GM12891 (cell line): Measurements from ENCODE around the gene PDZK1IP1.

ENCODE experiments used
- DNase-seq: peaks from one replicate; pipeline ENCODE4 v3.0.0; 2011; ENCODE audit warnings: low spot score; ENCODE audit not compliant: insufficient read length
- FAIRE-seq: peaks from 2 replicates; lab custom pipeline; 2011; peaks lifted over from hg19 to GRCh38; lab: Jason Lieb, UNC
- PAX5 ChIP-seq: IDR thresholded peaks from 2 replicates; pipeline ENCODE4 v1.6.1; 2011; ENCODE audit warnings: low read length, moderate library complexity, mild to moderate bottlenecking; ENCODE audit not compliant: insufficient read depth, severe bottlenecking
- POLR2A ChIP-seq: IDR thresholded peaks from 2 replicates; pipeline ENCODE4 v1.6.1; 2011; ENCODE audit warnings: low read depth, low read length, control low read depth
- POLR2AphosphoS5 ChIP-seq: IDR thresholded peaks from 2 replicates; pipeline ENCODE4 v1.6.1; 2011; ENCODE audit warnings: low read depth, low read length, control low read depth
- POU2F2 ChIP-seq: IDR thresholded peaks from 2 replicates; pipeline ENCODE4 v1.6.1; 2011; ENCODE audit warnings: low read depth, mild to moderate bottlenecking, control low read depth, low read length, moderate library complexity
- SPI1 ChIP-seq: IDR thresholded peaks from 2 replicates; pipeline ENCODE4 v1.6.1; 2011; ENCODE audit warnings: low read depth, low read length, control low read depth
- TAF1 ChIP-seq: IDR thresholded peaks from 2 replicates; pipeline ENCODE4 v1.6.1; 2011; ENCODE audit warnings: low read depth, low read length, control low read depth

The PDZK1IP1 gene

GRCh38 chr1:47223921-47224675, 34.3 kb upstream of the PDZK1IP1 start:
- FAIRE-seq (no peak), DNase-seq (no peak)
- TF ChIP-seq TAF1 (no peak), POLR2AphosphoS5 (no peak), POU2F2 (no peak), SPI1 (no peak), PAX5 (no peak), POLR2A (no peak)

DNA sequence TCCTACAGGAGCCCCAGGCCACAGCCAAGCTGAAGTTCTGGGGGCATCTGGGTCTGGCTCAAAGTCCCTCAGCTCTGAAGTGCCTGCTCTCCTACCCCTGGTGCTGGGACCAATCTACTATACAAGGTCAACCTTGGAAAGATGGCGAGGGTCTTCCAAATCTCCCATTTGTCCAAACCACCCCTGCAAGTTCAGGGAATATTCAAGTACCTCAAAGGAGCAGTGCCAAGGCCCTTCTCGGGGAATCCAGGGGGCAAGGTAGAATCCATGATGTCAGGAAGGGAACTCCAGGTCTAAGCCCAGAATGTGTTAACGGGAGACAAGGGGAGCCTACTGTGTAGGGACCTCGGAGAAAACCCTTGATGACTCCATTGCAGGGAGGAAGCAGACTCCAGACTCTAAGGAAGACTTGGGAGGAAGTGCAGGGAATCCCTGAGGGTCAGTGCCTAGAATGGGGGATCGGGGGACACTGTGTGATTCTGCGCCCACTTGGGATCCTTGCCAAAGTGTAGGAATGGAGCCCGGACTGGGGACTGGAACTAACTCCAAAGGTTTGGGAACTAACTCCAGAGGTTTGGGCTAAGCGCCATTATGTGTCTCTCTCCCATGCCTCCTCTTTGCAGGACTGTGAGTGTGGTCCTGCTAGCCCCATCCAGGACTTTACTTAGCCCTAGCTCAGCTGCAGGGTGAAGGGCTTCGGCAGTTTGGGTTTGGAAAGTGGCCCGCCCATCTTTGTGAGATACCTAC, 33.5 kb upstream of the PDZK1IP1 start:
- TF ChIP-seq TAF1 (no peak), PAX5 (no peak), POLR2A (no peak), POU2F2 (no peak), SPI1 (no peak), POLR2AphosphoS5 (no peak)
- DNase-seq, result no peak
- no peak for FAIRE-seq

DNA sequence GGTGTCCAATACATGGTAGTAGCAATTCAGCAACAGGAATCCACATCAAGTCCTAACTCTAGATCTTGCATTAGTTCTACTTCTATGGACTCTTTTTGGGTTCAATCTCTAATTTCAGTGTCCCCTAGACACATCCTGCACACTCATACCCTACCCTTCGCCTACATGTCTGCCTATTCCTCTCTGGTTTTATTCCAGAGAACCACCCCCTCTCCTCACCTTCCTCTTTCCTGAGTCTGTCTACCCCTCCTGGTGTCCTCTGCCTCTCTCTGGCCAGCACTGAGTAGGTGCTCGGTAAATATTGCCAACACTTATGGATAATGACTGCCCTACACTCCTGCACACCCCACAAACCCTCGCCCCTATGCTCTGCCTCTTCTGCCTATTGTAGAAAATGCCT, 32.6 kb upstream of the PDZK1IP1 start:
- no peak for DNase-seq
- no peak for FAIRE-seq
- no peak for TF ChIP-seq POLR2A
- TF ChIP-seq POU2F2, result no peak
- TF ChIP-seq TAF1, result no peak
- no peak for TF ChIP-seq SPI1
- no peak for TF ChIP-seq POLR2AphosphoS5
- TF ChIP-seq PAX5, result no peak

DNA sequence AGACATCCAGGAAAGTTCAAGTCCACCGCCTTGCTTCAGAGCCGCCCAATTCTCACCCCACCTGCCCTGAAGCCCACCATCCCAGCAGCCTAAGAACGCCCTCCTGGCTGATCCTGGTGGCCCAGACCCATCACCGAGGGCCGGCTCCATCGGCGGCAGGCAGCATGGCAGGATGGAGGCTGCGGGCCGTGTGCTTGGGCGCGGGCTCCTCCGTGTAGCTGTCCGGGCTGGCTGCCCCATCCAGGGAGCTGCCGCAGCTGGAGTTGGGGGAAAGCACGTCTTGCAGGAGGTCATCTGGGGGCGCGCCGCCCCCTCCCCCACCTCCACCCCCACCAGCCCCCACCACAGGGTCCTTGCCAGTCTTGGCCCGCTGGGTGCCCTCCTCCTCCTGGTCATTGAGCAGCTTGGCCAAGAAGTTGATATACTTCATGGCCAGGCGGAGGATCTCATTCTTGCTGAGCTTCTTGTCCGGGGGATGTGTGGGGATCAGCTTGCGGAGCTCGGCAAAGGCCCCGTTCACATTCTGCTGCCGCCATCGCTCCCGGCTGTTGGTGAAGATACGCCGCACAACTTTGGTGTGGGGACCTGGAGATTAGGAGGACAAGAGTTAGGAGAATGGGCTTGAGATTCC, 29.9 kb upstream of the PDZK1IP1 start:
- DNase-seq, result no peak
- TF ChIP-seq POLR2AphosphoS5, result no peak
- FAIRE-seq, result no peak

GRCh38 chr1:47219001-47219400, 29.2 kb upstream of the PDZK1IP1 start:
- DNase-seq (no peak), FAIRE-seq (no peak)
- TF ChIP-seq POU2F2 (no peak), SPI1 (no peak), TAF1 (no peak), PAX5 (no peak), POLR2AphosphoS5 (no peak), POLR2A (no peak)

- FAIRE-seq (no peak), DNase-seq (no peak)
- TF ChIP-seq POLR2A (no peak), PAX5 (no peak)
Observed at GRCh38 chr1:47216278-47217059, 26.6 kb upstream of the PDZK1IP1 start.

GRCh38 chr1:47215713-47216112, 25.9 kb upstream of the PDZK1IP1 start:
- FAIRE-seq (no peak), DNase-seq (no peak)
- TF ChIP-seq POLR2A (no peak), POLR2AphosphoS5 (no peak), SPI1 (no peak)

DNA sequence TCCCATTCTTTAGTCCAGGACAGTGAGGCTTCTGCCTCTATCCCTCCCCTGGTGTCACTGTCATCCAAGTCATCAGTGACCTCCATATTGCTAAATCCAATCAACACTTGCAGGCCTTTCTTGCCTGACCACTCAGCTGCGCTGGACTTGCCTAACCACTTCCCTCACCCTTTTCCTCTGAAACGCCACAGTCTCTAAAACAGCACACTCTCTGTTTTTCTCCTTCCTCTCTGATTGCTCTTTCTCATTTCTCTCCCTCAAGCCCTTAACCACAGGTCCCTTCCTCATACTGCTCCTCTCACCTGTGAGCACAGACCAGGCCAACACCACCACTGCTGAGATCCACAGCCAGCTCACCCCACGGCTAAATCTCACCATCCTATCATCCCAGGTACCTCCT, 24.7 kb upstream of the PDZK1IP1 start:
- FAIRE-seq (no peak), DNase-seq (no peak)
- TF ChIP-seq POU2F2 (no peak), SPI1 (no peak), POLR2AphosphoS5 (no peak), POLR2A (no peak), PAX5 (no peak), TAF1 (no peak)

- no peak for TF ChIP-seq PAX5
- DNase-seq (no peak), FAIRE-seq (no peak)
Observed at GRCh38 chr1:47213230-47213963, 23.6 kb upstream of the PDZK1IP1 start.
